MM.1S (cell line): ENCODE measurements around the gene RPS29.
A peak's percentile ranks its signal among the peaks of the same experiment; 100 is the strongest.

Experiments
- EZH2 ChIP-seq: fragments of 300-600 bp; sonication (generic); optimal IDR thresholded peaks from 2 replicates; pipeline ENCODE3; 2017; ENCODE audit warnings: low read depth, mild to moderate bottlenecking, antibody characterized with exemption, low read length, mixed read lengths
- TF ChIP-seq, protein P1 (sequence below): fragments of 300-600 bp; sonication (generic); IDR thresholded peaks from 2 replicates; pipeline ENCODE4 v1.5.1; 2016; ENCODE audit warnings: antibody characterized with exemption, low read length, mixed read lengths

DNA sequence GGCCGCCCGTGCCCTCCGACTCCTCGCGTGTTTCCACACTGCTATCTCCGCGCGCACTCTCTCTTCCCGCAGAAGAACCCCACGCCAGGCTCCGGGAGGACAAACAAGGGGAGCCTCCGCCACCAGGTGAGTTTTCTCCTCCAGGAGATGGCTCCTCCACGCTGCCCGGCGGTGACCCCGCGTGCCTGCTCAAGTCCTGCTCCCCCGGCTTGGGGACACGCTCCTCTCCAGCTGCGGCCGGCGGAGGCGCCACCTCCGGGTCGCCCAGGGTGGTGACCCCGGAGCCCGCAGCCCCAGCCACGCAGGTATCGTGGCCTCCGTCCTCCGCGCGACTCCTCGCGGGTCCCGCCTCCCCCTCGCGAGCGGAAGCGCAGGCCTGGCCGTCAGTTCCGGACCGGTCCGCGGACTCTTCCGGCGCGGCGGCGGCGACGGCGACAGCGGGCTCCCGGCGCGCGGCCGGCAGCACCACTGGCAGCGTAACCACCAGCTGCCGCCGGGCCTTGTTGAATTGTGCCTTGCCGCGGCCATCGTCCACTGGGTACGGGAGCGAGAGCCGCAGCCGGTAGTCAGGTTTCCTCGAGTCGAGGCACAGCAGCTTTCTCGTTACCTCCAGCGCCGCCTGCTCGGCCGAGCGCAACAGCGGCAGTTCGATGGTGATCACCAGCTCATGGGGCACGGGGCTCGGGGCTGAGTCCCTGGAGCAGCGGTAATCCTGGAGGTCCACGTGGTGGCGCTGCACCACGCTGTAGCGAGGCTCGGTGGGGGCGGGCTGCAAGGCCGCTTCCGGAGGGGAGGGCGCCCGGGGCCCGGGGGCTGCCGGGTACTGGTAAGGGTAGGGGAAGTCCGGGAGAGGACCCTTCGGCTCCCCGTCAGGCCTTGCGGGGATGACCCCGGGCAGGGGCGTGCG lies 47.7 kb upstream of the RPS29 start:
- TF ChIP-seq, protein P1, sequence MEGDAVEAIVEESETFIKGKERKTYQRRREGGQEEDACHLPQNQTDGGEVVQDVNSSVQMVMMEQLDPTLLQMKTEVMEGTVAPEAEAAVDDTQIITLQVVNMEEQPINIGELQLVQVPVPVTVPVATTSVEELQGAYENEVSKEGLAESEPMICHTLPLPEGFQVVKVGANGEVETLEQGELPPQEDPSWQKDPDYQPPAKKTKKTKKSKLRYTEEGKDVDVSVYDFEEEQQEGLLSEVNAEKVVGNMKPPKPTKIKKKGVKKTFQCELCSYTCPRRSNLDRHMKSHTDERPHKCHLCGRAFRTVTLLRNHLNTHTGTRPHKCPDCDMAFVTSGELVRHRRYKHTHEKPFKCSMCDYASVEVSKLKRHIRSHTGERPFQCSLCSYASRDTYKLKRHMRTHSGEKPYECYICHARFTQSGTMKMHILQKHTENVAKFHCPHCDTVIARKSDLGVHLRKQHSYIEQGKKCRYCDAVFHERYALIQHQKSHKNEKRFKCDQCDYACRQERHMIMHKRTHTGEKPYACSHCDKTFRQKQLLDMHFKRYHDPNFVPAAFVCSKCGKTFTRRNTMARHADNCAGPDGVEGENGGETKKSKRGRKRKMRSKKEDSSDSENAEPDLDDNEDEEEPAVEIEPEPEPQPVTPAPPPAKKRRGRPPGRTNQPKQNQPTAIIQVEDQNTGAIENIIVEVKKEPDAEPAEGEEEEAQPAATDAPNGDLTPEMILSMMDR = peak; percentile 56
- TF ChIP-seq EZH2 = no peak
